Measurements from ENCODE around the gene AIFM2.
"Not testable (repeated sequence)": the region's sequence is repeated elsewhere in the genome, so short reads cannot be mapped to it uniquely, and the experiment has no call there.

DNA sequence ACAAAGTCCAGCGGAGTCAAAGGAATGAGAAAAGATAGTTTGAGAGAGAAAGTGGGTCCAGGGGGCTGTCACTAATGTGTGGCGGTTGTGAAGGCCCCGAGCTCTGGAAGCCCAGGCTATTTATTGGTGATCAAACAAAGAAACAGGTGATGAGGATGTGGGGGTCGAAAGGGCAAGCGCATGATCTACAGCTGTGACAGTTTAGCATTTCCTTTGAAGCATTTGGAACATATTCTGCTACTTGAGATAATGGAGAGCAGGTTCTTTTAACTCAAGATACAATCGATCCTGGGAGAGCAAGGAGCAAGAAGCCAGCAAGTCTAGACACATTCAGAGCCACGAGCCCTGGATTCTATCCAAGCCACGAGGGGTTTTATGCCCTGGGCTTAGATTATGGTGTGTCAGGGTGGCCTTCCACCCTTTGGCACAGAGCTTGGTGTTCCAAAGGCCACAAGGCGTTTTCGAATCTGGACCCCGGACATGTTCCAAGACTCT, 31.5 kb downstream of the AIFM2 start:
- not testable (repeated sequence) for TF ChIP-seq POLR2A (IDR thresholded peaks at IDR 0.05; ENCODE audit: low read depth, low read length); BHLHE40 (IDR thresholded peaks at IDR 0.05; ENCODE audit: borderline replicate concordance in 1 of 2, low read depth in 2 of 2, low read length in 1 of 2); POLR2AphosphoS5 (IDR thresholded peaks at IDR 0.05; ENCODE audit: low read length); GATAD2B (conservative IDR thresholded peaks at IDR 0.05; ENCODE audit: low read depth); TAF1 (IDR thresholded peaks at IDR 0.05; ENCODE audit: borderline replicate concordance, low read depth, low read length); CEBPB (IDR thresholded peaks at IDR 0.05; ENCODE audit: borderline replicate concordance in 1 of 2, low read depth in 2 of 2, low read length in 2 of 2); JUNB (IDR thresholded peaks at IDR 0.05); YY1 (IDR thresholded peaks at IDR 0.05; ENCODE audit: low read depth, low read length)
- TF ChIP-seq, protein P1, sequence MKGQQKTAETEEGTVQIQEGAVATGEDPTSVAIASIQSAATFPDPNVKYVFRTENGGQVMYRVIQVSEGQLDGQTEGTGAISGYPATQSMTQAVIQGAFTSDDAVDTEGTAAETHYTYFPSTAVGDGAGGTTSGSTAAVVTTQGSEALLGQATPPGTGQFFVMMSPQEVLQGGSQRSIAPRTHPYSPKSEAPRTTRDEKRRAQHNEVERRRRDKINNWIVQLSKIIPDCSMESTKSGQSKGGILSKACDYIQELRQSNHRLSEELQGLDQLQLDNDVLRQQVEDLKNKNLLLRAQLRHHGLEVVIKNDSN (IDR thresholded peaks at IDR 0.05; ENCODE audit: borderline replicate concordance, extremely low read length, insufficient read depth, low read depth, low read length), result not testable (repeated sequence)
- TF ChIP-seq, protein P2, sequence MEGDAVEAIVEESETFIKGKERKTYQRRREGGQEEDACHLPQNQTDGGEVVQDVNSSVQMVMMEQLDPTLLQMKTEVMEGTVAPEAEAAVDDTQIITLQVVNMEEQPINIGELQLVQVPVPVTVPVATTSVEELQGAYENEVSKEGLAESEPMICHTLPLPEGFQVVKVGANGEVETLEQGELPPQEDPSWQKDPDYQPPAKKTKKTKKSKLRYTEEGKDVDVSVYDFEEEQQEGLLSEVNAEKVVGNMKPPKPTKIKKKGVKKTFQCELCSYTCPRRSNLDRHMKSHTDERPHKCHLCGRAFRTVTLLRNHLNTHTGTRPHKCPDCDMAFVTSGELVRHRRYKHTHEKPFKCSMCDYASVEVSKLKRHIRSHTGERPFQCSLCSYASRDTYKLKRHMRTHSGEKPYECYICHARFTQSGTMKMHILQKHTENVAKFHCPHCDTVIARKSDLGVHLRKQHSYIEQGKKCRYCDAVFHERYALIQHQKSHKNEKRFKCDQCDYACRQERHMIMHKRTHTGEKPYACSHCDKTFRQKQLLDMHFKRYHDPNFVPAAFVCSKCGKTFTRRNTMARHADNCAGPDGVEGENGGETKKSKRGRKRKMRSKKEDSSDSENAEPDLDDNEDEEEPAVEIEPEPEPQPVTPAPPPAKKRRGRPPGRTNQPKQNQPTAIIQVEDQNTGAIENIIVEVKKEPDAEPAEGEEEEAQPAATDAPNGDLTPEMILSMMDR (IDR thresholded peaks at IDR 0.05 in 2 of 3, conservative IDR thresholded peaks at IDR 0.05 in 1 of 3; ENCODE audit: control insufficient read depth in 2 of 3, extremely low read depth in 1 of 3, insufficient read depth in 1 of 3, low read depth in 3 of 3, low read length in 3 of 3), result not testable (repeated sequence)
- TF ChIP-seq, protein P3, sequence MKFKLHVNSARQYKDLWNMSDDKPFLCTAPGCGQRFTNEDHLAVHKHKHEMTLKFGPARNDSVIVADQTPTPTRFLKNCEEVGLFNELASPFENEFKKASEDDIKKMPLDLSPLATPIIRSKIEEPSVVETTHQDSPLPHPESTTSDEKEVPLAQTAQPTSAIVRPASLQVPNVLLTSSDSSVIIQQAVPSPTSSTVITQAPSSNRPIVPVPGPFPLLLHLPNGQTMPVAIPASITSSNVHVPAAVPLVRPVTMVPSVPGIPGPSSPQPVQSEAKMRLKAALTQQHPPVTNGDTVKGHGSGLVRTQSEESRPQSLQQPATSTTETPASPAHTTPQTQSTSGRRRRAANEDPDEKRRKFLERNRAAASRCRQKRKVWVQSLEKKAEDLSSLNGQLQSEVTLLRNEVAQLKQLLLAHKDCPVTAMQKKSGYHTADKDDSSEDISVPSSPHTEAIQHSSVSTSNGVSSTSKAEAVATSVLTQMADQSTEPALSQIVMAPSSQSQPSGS (IDR thresholded peaks at IDR 0.05; ENCODE audit: low read length), result not testable (repeated sequence)

Measured in GM12878 (cell line).